GM12875 (cell line): ENCODE results near the gene CLEC16A.

Experiments
- H3K4me3 ChIP-seq: one replicate; pipeline ENCODE4 v1.5.1; 2011; ENCODE audit warnings: low read depth, low read length, control low read depth
- TF ChIP-seq, protein P1 (sequence below): IDR thresholded peaks from 2 replicates; pipeline ENCODE4 v1.5.1; 2011; ENCODE audit warnings: low read depth, mild to moderate bottlenecking, control low read depth, inconsistent platforms, low read length, moderate library complexity, borderline replicate concordance; ENCODE audit not compliant: insufficient read depth

Gene CLEC16A

DNA sequence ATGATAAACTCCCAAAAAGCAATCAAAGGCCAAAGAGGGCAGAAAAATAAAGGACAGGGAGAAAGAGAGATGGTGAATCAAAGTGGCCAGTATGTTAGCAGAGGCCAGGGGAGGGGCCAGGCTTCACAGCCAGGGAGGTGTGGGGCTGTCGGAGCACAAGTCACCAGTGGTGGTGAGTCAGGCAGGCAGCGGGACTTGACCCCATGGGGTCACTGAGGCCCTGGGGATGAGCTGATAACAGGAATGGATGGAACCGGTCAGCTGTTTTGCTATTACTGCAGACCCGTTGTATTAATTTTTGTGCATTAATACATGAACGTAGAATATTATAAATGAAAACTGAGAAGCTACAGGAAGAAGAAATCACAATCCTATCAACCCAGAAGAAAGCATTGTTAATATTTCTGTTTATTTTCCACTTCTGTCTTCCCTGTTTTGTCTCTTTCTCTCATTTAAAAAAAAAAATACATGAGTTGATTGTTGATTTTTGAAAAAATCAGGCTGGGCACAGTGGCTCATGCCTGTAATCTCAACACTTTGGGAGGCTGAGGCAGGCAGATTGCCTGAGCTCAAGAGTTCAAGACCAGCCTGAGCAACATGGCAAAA lies 204.8 kb downstream of the CLEC16A start:
- TF ChIP-seq, protein P1, sequence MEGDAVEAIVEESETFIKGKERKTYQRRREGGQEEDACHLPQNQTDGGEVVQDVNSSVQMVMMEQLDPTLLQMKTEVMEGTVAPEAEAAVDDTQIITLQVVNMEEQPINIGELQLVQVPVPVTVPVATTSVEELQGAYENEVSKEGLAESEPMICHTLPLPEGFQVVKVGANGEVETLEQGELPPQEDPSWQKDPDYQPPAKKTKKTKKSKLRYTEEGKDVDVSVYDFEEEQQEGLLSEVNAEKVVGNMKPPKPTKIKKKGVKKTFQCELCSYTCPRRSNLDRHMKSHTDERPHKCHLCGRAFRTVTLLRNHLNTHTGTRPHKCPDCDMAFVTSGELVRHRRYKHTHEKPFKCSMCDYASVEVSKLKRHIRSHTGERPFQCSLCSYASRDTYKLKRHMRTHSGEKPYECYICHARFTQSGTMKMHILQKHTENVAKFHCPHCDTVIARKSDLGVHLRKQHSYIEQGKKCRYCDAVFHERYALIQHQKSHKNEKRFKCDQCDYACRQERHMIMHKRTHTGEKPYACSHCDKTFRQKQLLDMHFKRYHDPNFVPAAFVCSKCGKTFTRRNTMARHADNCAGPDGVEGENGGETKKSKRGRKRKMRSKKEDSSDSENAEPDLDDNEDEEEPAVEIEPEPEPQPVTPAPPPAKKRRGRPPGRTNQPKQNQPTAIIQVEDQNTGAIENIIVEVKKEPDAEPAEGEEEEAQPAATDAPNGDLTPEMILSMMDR: no peak
- H3K4me3 ChIP-seq: no peak overlapping the region

DNA sequence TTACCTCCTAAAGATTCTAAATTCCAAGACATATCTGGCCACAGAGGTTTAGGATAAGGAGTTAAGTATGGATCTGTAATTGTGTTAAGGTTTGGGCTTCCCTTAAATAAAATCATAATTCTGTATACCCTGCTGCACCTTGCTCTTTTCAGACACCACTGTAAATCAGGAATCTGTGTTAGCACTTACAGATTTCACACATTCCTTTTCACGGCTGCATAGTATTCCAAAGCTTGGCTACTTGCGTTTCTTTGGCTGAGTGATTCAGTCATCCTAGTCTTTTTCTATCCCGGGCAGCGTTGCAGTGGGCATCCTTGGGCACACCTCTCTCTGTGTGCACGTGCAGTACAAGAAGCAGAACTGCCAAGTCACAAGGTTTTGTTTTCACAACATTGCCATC lies 205.8 kb downstream of the CLEC16A start:
- TF ChIP-seq, protein P1: no peak
- no peak overlapping the region for H3K4me3 ChIP-seq

DNA sequence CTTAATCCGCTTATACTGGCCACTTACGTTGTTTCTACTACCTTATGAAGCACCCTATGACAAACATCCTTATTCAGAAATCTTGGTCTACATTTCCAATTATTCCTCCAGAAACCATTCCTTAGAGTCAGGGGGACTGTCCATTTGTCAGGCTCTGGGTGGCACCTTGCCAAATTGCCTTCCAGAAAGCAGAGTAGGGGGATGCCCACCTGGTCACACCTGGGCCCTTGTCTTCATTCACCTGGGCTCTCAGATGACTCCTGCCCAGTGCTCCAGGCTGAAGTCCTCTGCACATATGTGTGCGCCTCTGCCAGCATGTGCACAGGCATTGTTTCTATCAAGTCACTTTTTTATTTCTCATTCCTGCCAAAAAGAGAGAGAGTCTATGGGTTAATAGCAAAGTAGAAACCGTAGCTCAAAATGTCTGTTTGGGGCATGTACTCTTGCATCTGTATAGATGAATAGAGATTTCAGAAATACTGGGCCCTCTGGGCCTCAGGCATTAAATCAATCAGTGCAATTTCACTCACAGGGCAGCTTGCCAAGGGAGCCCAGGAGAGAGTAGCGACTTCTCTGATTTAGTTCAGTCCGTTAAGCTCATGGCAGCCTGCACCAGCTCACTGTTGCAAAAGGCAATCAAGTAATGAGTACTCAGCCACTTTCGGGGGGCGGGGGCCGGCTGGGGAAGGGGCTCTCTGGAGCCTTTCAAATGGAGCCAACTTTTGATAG lies 207.0 kb downstream of the CLEC16A start:
- TF ChIP-seq, protein P1: no peak
- no peak overlapping the region for H3K4me3 ChIP-seq

DNA sequence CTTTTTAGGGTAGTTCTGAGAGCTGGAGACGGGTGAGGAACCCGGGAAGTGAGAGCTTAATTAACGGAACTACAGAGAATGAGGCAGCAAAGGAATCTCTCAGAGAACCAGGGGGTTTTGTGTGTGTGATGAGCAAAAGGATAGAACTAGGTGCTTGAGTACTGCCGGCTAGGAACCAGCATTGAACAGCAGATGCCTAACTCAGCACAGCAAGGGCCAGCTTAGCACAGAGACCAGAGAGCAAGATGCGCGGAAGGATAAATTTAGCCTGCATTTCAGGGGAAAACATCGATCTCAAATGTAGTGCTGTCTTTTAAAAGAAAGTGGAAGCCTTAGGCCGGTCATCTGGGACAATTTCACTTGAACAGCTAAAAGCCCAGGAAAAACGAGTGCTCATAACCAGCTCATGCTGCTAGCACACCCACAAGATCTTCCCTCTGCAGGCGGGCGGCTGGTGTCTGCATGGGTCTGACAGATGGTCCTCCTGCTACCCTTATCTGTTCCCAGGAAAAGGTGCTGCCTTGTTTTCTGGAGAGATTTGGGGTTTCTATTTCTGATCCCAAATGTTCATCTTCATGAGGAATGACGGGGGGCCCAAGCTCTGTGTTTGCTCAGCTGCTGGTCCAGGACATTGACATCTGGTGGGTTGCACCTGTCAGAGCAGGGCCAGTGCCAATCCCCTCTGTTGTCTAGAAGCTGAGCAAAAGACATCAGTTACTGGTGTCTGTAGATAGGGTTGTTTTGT lies 207.7 kb downstream of the CLEC16A start:
- TF ChIP-seq, protein P1: no peak

DNA sequence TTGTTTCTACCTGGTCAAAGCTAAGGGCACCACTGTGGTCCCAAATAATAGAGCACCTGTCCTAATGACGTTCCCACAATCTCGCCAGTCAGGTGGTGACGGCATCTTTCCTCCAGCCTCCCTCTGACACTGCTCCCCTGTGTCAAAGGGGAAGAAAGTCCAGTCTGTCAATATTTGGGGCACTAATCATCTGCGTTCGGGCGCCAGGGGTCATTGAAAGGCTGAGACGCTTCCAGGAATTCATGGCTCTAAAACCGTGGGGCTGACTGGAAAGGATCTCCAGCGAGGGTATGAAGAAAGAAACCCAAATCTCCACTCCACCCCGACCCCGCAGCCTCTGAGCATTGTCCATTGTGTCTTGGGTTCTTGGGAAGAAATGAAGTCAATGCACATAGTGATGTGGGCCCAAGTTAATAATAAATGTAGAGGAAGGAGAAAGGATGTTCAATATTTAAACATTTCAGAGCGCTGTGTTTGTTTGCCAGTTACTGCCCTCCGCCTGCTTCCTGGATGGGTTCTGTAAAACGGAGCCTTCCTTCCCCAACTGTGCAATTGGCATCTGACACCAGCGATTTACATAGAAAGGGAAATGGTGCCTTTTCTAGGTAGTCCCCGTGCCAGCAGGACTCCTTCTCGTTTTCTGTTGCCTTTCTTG lies 208.4 kb downstream of the CLEC16A start:
- TF ChIP-seq, protein P1: no peak

More for the DNA sequence above, 207.7 kb downstream of the CLEC16A start:
- H3K4me3 ChIP-seq: no peak overlapping the region

DNA sequence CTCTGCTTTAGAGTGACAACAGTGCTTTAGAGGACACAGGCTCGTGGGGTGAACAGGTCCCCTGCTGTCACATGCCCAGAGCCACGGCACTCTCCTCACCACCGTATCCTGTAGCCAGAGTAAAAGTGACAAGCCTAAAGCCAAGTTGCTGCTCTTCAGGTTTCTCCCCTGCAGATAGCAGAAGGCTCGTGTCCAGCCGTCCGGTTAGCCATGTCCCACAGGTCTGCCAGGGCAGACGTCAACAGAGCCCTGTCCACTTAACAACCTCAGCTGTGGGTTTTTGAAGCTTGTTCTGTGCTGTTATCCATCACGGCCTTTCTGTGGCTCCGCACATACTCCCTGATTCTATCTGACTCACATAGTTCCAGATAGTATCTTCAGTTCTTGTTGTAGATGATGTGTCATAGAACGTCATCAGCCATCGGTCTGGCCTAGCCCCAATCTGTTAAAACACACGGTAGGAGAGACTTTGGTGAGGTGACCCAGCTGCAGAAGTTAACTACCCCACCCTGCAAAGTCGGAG lies 211.0 kb downstream of the CLEC16A start:
- TF ChIP-seq, protein P1: no peak
- H3K4me3 ChIP-seq: no peak overlapping the region

More for the DNA sequence above, 208.4 kb downstream of the CLEC16A start:
- no peak overlapping the region for H3K4me3 ChIP-seq
